NCI-H2227 treated with DMSO at 0.1 percent for 48 hours (cell line): Measurements from ENCODE around the gene GTF2H4.
"Not testable (repeated sequence)": the region's sequence is repeated elsewhere in the genome, so short reads cannot be mapped to it uniquely, and the experiment has no call there.

ENCODE experiments used
- DNase-seq: peaks from one replicate; lab custom pipeline; 2025; lab: John Stamatoyannopoulos, UW

GTF2H4 gene

DNA sequence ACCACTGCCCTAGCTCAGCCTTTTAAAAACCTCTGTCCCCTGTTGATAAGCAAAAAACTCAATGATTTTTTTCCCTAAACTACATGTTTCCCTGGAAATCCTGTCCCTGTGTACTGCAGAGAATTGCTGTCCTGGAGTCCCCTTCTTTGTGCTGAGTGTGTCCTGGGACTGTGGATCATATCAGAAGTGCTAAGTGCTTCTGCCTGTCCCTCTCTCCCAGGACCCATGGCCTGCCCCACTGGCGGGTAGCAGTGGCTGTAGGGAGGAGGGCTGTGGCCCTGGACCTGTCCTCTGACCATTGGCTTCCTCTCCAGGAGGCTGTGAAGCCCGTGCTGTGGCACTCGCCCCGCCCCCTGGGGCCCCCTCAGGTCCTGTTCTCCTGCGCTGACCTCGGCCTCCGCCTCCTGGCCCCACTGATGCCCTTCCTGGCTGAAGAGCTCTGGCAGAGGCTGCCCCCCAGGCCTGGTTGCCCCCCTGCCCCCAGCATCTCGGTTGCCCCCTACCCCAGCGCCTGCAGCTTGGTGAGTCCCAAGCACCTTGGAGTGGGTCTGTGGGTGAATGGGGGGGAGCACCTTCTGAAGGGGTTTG lies 16.1 kb downstream of the GTF2H4 start:
- DNase-seq: not testable (repeated sequence)

DNA sequence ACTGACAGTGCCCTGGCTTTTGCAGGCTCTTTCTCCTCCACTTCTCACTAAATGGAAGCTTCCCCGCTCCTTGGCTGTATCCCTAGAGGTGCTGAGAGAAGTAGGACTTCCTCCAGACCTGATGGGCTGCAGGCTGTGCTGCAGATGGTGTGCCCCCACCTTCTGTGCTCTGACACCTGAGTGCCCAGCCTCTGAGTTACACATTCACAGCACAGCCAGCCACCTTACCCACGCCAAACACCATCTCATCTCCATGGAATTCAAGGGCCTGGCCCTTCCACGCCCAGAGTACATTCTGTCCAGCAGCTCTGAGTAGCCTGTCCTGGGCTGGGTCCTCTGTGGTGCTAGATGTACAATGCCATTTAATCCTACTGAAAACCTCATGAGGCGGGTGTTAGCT lies 18.6 kb downstream of the GTF2H4 start:
- no peak for DNase-seq

- DNase-seq: not testable (repeated sequence)
Observed at GRCh38 chr6:30927080-30927479, 19.1 kb downstream of the GTF2H4 start.

DNA sequence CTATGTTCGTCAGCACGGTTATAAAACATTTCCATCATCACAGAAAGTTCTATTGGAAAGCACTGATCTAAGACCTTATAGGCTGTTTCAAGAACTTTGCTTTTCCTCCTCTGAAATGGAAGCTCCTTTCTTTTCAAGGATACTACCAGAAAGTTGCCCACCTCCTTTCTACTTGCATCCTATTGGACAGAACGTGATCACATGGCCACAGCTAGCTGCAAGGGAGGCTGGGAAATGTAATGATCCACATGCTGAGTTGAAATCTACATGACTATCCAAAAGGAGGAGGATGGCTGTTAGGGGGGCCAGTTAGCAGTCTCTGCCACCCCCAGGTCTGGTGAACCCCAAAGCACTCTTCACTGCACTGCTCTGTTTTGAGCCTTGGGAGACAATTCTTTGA lies 20.7 kb downstream of the GTF2H4 start:
- DNase-seq: no peak

DNA sequence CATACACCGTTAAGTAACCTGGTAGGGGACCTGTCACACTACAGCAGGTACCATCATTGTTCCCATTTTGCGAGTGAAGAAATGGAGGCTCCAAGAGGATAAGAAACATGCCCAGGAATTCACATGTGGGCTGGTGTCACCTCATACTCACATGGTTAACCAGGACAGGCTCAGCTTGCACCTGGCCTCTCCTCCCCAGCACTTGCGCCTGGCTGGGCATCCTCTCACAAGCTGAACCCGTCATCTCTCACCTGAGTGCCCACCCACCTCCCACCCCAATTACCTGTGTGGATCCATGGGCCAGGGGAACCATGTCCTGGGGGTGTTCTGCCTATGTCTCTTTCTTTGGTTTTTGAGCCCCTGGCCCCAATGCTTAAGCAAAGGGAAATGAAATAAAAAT lies 22.5 kb downstream of the GTF2H4 start:
- DNase-seq: no peak

DNA sequence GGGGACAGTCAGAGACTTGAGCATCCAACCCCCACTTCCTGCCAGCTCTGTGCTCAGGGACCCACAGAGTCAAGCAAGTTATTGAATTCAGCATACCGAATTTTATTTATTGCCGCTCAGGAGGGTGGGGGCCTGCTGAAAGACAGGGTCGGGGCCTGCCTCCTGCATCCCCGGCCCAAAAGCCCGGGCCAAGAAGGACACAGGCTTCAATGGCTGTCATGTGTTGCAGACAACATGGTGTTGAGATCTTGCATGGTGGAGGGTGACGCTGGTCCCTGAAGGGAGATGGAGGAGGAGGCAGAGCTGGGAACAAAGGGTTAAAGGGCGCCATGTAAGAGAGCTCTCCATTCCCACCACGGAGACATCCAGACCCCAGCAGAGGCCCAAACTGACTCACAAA lies 23.3 kb downstream of the GTF2H4 start:
- DNase-seq: no peak

DNA sequence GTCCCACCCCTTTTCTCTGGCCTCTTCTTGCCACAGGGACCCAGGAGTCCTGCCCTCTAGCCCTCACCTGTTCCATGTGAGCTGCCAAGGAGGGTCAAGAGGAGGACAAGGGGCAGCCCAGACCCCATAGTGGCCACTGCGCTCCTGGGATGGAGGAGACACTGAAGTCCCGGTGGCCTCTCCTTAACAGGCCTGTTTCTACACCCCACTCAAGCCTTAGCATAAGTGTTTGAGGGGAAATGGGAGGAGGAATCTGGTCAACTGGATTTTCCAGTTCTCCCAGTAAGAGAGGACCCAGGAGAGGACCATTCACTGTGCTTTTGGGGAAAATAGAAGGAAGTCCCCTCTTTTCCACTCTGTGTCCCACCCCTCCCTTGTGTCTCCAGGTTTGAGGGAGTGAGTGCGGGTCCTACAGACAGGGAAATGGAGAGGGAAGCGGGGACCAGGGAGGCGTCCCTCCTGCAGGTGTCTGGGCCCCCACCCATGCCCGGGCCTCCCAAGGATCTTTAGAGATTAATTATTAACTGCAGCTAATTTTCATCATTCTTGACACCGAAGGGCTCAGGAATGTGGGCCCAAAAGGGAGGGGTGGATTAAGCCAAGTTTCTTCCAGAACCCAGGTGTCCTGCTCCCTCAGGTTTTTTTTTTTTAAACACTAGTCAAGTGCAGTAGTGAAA lies 24.1 kb downstream of the GTF2H4 start, which contains the start of gene SFTA2:
Gene SFTA2, minus strand, starts transcription at position 202 of the 677 bp plus-strand sequence. Its CDS starts 74 bp downstream, at position 128.
- no peak for DNase-seq

GRCh38 chr6:30932665-30933365 lies 24.8 kb downstream of the GTF2H4 start:
- DNase-seq: no peak

- no peak for DNase-seq
Observed at GRCh38 chr6:30935018-30935417, 27.0 kb downstream of the GTF2H4 start.

GRCh38 chr6:30937265-30937664 lies 29.3 kb downstream of the GTF2H4 start:
- no peak for DNase-seq

- DNase-seq: no peak
Observed at GRCh38 chr6:30938730-30939129, 30.7 kb downstream of the GTF2H4 start.

DNA sequence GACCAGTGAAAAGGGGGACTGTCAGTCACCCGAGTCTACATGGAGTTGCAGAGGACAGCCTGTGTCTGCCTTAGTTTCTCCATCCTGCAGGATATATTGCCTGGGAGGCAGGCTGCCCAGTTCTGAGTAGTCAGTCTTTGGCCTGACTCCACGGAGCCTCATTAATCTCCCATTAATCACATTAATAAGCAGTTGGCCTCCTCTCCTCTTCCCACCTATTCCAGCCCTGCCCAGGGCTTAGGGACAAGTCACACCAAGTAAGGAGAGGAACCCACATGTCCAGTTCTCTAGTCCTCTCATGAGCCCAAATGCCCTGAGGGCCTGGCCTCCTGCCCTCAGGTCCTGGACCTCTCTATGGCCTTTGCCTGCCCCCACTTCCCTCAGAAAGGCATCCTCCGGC lies 31.5 kb downstream of the GTF2H4 start:
- DNase-seq: no peak

DNA sequence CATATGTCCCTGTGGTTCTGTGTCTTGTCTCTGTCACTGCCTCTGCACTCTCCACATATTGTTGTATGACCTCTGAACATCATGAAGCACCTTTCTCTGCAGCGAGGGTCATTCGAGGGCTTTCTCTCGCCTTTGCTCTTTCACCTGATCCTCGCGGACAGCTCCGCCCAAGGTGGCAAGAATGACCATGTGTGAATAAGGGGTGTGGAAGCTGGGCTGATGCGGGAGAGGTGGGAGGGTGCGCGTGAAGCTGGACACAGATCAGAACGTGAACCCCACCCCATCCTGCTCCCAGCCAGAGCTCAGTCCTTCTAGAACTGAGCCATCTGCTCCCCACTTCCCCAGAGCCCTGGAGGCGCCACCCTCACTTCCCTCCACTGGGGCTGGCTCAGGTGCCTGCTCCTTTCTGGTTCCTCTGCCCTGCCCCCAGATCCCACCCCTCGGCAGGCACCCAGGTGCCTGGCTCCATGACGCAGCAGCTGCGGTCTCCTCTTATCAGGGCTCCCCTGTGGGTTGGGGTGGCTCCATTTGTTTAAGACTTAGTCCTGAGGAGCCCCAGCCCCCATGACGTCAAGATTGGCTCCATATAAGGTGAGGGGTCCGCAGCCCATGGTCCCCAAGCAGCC lies 32.5 kb downstream of the GTF2H4 start, which contains the start of gene MUCL3:
Gene MUCL3, plus strand, starts transcription at position 613 of the 626 bp plus-strand sequence. CDS start 27 bp downstream, outside the sequence.
- no peak for DNase-seq

DNA sequence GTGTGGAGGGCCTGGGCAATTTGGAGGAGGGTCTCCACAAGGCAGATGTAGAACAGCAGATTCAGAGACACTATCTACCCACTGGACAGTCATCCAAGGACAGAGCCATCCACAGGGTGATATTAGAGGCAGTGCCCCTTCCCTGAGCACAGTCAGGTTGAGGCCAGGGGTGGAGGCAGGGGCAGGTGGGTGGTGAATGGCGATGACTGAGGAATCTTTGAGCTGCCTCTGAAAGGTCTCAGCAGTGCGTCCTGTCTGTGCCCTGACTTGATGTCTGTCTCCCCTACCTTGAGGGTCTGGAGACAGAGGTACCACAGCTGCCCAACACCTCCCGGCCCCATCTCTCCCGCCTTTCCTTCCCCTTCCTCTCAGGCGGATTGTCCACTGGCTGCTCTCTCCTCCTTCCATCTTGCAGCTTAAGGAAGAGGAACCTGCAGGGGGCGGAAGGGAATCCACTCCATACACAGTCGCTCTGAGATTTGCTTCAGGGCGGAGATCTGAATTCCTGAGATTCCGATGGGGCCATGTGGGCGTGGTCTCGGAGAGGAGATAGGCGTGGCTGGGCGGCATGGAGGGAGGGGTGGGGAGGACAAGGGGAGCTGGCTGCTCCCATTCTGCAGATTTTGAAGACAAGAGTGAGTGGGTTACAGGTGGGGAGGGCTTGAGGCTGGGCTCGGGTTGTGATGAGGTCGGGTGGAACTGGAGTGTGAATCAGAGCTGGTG lies 34.5 kb downstream of the GTF2H4 start:
- DNase-seq: no peak

DNA sequence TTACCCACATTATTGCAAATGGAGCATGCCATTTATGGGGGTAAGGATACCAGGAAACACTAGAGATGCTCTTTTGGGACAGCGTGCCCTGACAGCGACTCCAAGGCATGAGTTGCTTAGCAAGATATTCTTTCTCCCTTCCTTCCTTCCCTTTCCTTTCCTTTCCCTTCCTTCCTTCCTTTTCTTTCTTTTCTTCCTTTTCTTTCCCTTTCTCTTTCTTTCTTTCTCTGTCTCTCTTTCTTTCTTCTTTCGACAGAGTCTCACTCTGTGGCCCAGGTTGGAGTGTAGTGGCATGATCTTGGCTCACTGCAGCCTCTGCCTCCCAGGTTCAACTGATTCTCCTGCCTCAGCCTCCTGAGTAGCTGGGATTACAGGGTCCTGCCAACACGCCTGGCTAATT lies 36.0 kb downstream of the GTF2H4 start:
- no peak for DNase-seq

DNA sequence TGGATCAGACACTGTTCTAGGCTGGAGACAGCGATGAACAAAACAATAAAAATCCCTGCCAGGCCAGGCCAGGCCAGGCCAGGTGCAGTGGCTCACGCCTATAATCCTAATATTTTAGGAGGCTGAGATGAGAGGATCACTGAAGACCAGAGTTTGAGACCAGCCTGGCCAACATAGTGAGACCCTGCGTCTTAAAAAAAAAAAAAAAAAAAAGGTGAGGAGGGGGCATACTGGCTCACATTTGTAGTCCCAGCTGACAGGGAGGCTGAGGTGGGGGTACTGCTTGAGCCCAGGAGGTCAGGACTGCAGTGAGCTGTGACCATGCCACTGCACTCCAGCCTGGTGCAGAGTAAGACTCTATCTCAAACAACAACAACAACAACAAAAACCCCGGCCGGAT lies 37.3 kb downstream of the GTF2H4 start:
- no peak for DNase-seq

DNA sequence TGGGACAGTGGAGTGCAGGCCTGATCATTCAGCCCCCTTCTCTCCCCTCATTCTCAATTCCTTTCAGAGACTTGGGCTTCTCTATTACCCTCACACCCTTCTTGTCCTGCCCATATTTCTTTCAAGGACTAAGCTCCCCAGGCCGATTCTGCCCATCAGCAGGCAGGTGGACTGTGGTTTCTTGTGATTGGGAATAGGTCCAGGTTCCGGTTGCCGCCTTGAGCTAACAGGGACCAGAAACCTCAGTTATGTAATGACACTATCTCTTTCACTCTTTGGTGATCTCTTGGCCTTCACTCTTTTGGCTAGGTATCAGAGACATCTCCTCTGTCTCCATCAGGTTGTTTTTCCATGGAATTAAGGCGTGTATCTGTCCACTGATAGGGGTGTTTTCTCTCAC lies 39.2 kb downstream of the GTF2H4 start:
- no peak for DNase-seq

- DNase-seq: no peak
Observed at GRCh38 chr6:30948811-30949210, 40.8 kb downstream of the GTF2H4 start.

DNA sequence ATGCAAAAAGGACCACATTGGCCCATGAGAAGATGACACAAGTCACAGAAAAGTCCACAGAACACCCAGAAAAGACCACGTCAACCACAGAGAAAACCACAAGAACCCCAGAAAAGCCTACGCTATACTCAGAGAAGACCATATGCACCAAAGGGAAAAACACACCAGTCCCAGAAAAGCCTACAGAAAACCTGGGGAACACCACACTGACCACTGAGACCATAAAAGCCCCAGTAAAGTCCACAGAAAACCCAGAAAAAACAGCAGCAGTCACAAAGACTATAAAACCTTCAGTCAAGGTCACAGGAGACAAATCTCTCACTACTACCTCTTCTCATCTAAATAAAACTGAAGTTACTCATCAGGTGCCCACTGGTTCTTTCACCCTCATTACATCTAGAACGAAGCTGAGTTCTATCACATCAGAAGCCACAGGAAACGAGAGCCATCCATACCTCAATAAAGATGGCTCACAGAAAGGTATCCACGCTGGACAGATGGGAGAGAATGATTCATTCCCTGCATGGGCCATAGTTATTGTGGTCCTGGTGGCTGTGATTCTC lies 44.0 kb downstream of the GTF2H4 start:
- DNase-seq: no peak

DNA sequence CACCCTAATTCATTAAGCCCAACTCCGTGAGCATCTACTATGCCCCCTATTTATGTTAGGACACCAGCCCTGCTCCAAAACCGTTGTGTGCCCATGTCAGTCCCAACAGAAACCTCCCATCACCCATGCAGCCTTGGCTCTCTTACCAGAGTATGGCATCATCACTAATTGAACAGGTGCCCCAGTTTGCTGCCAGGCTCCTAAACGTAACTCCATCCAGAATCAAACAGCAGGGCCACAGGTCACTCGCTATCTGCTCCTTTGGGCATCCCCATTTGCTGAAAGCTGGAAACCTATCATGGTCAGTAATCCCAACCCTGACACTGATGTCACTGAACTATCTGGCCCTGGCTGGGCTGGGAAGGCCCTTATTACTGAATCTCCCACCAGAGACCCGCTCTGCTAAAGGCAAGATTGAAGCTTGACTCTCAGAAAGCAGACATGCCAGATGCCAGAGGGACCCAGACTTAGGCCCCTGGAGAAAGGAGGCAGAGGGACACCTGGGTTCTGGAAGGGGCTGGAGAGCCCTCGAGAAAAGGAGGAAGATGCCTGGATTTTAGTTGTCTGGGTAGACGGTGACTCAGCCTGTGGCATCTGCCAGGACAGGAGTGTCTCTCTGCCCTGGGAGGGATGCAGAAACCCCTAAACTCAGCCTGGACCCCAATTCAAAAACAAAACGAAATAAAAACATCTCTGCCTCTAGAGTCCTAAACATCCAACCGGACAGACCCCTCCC lies 46.8 kb downstream of the GTF2H4 start:
- DNase-seq: no peak
